HT-29 (cell line): ENCODE measurements around the gene SHISA9. TPM values are rescaled to one million over a fixed set of nuclear protein-coding genes. Genes with fewer than 3 reads are reported as not detected.

Experiments used
- DNase-seq: peaks from one replicate; pipeline ENCODE4 v3.0.0-alpha.2; 2015; ENCODE audit warnings: low spot score
- total RNA-seq: library from RNA; depleted of rRNA; stranded (reverse); fragments of >200 nt; shearing (Covaris generic); gene quantifications from 2 replicates; pipeline ENCODE4 v1.2.3, GENCODE V29; 2014

SHISA9 gene
- total RNA-seq, 1 experiment from 2014 or later = 0.08 TPM

DNA sequence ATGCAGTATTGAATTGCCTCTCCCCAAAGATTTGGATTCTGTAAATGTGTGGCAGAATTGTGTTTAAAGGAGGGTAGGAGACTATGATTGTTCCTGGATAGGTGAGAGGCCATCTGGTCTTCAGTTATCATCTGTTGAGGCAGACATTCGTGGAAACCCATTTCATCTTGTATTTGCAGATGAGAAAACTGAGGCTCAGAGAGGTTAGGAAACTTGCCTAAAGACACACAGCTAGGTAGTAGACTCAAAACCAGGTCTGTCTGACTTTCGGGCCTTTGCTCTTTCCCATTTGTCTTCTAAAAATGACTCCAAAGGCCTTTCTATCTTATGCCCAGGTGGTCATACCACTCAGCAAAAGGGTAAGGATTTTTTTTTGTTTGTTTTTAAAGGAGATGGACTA, 210.3 kb downstream of the SHISA9 start:
- DNase-seq = no peak

DNA sequence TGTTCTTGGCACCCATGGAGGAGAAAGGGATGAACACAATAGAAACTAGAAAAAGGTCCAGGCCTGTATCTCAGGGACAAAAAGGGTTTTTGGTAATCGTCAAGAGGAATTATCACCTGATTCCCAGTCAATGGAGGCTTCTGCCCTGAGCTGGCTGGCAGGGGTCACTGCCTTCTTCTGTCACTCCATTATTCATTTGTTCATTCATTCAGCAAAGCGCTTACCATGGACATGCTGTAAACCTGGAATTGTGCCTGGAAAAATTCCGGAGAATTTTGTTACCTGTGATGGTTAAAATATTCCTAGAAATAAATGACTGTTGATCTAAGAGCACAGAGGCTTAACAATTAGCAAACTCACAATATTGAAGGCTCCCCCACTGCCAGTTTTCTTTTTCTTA, 212.3 kb downstream of the SHISA9 start:
- no peak for DNase-seq

DNA sequence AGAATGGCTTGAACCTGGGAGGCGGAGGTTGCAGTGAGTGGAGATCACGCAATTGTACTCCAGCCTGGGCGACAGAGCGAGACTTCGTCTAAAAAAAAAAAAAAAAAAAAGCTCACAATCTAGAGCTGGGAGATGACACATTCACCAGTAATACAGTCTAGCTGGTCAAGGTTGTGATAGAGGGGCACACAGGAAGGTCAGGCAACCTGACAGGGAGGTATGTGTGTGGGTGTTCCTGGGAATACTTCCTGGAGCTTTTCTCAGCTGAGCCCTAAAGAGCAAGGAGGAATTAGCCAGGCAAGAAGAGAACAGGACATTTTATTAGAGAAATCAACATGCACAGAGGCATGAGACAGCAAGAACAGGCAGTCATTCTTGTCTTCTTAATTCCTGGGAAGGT, 216.7 kb downstream of the SHISA9 start:
- DNase-seq = no peak

DNA sequence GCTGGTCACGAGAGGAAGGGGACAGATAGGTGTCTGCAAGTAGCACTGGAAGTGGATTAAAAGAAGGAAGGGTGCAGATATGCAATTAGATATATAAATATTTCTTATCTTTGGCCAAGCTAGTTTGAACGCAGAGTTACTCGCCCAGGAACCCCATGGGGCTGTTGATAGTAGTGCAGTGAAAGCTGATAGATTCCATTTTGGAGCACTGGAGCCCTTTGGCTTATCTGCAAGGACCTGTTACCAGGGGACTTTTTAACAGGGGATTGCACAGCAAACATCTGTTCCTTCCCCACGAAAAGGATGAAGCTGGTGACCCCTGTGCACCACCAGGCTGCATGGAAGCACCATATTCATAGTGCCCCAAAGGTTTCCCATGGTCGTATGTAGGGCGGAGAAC, 218.7 kb downstream of the SHISA9 start:
- no peak for DNase-seq

DNA sequence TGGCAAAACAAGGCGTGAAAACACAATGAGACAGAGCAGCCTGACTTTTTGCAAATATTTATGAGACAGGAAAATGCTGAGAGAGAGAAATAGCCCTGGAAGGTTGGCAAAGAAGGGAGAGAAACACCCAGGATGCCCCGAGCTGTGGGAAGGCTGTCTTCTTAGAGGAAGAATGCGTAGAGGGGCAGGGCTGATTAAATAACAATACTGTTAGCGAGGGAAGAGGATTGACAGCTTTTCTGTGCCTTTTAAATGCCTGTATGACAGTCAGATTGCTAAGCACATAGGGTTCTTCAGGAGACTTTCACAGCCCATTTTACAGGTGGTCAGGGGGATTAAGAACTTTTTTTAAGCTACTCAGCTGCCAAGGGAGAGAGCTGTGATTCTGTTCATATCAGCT, 219.2 kb downstream of the SHISA9 start:
- DNase-seq = no peak

DNA sequence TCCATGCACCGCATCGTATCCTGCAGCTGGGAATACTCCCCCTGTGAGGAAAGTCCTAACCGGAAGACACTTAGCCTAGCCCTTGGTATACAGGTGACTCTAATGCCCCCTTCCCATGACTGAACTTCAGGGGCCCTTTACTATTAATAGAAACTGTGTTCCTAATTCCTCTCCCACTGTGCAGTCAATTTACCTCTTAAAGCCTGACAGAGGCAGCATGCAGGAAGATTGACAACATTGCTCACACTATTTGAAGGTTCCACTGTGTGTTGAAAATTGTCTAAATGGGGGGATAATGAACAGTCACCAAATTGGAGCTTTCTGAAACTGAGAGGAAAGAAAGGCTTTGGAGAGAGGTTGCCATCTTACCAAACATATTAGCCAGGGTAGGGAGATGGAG, 222.6 kb downstream of the SHISA9 start:
- no peak for DNase-seq

DNA sequence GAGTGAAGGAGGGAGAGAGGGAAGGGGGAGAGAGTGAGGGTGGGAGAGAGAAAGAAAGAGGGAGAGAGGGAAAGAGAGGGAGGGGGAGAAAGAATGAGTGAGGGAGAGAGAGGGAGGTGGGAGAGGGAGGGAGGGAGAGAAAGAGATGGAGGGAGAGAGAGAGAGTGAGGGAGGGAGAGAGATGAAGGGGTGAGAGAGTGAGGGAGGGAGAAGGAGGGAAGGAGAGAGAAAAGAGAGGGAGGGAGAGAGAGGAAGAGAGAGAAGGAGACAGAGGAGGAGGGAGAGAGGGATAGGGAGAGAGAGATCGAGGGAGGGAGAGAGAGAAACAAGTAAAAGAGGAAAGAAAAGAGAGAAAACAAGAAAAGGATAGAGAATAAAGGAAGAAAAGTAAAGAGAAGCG, 225.7 kb downstream of the SHISA9 start:
- no peak for DNase-seq

DNA sequence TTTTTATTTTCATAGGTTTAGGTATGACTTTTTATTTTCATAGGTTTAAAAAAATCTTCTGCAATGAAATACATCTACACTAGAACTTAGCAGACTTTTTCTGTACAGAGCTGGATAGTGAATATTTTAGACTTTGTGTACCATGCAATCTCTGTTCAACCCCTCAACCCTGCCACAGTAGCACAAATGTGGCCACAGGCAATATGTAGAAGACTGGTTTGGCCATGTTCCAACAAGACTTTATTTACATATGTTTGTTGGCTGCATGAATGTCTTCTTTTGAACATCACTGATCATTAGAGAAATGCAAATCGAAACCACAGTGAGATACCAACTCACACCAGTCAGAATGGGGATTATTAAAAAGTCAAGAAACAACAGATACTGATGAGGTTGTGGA, 229.2 kb downstream of the SHISA9 start:
- no peak for DNase-seq

DNA sequence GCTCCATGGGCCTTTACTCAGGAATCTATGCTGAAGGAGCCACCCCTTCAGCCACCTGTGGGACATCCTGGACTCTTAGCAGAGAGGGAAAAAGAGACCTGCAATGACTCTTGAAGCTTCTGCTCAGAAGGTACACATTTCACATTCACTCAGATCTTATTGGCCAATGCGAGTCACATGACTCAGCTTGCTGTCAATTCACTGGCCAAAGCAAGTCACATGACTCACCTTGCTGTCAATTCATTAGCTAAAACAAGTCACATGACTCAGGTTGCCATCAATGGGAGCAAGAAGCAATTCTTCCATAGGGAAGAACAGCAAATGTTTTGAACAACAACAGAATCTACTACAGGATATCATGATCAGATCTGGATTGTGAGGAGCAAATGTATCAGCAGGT, 233.4 kb downstream of the SHISA9 start:
- no peak for DNase-seq

DNA sequence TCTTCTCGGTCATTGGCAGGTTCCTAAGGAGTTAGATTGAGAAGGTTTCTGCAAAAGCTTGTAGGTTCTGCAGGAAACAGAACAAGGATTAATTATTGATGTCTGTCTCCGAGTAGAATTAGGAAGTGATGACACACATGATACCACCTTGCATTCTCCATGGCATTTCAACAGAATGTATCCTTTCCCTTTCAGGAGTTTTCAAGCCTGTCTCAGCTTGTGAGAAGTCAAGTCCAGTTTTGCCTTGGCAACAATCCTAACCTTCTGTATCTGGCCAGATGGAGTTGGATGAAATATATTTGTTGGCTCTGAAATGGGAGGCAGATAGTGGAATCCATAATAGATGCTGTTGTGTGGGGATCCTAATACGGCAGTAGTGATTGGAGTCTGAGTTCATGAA, 235.5 kb downstream of the SHISA9 start:
- no peak for DNase-seq

DNA sequence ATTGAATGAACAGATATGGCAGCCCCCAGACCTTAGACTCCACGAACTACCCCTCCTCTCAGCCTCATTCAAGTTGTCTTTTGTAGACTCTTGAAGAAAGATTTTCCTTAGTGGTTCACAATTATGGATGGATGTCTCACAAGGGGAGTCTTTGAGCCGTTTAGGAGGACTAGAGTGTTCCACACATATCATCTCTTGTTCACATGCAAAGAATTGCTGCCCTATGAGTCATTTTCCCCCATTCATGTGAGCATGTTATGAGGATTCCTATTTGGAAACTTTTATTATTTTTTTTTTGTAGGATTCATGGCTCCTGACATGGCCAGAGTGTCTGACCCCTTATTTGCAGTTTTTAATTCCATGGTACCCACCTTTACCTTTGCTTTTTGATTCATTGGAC, 237.1 kb downstream of the SHISA9 start:
- no peak for DNase-seq

DNA sequence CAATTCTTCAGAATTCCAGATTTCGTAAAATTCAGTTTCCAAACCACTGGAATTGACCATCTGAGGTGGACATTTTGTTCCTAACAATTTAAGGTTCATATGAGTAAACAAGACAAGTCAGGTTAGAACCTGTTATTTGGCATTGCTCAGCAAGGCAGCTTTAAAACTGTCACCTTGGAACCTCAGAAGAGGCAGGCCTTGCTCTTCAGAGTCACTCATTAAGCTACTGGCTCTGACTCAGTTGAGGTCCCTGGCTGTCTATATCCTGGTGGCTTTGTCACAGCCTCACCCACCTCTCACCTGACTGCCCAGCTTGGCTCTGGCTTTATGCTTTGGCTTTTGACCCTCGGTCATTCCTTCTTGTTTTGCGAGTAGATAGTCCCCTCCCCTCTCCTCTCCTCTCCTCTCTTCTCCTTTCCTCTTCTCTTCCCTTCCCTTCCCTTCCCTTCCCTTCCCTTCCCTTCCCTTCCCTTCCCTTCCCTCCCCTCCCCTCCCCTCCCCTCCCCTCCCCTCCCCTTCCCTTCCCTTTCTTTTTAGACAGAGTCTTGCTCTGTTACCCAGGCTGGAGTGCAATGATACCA, 238.4 kb downstream of the SHISA9 start:
- DNase-seq = no peak

DNA sequence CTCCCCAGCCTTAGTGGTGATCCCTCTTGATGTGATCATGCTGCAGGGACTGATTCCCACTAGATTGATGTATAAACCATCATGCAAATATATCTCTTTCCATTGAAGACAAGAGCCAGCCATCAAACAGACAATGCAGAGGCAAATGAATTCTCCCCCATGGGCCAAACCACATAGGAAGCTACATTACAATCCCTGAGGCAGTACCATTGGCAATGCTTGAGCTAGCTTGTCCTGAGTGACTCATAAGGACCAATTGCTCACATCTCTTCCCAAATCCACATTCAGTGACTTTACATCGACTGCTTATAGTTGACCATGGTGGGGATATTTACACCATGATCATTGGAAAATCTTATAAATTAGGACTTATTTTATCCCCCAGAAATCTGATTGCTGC, 242.2 kb downstream of the SHISA9 start:
- no peak for DNase-seq

DNA sequence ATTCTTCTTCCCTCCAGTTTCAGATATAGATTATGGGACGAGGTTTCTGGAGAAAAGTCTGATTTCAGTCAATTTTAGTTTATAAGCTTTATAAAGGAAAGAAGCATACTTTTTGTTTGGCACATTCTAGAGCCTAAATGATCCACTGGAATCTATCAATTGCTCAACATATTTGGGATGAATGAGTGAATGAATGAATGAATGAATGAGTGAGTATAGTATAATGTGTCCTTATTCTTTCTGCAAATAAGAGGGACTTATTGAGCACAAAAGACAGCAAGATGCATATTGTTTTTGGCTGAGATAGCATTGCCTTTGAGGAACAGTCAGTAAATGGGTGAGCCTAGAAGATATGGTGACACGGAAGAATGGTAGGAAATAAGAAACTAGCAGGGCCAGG, 245.4 kb downstream of the SHISA9 start:
- DNase-seq = no peak

DNA sequence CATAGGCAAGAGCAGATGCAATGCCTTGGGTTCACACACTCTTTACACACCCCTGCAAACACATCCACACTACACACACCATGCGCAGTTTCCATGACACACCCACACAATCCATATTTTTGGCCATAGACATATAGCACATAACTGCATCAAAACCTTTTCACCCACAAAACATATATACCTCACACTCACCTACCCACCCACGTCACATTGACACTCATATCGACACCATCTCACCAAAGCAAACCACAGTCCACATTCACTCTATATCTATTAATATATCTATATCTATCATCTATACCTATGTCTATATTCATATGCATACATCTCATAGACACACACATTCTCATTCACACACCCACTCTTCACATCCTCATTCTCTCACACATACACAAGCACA, 246.9 kb downstream of the SHISA9 start:
- no peak for DNase-seq

DNA sequence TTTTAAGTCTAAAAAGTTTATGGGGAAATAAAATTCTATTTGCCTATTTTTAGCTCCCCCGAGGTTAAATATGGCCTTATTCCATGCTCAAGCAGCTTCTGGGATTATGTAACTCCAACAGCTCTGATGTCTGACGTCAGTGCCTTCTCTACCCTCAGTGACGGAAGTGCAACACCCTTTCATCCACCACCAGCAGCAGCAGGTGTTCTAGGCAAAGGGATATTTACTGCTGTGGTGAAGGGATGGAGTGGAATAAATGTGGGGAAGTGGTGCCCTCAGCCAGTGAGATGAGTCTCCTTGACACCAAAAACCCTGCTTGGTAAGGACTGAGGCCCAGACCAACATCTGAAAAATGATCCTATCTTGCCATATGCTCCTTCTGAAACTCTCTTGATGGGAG, 247.4 kb downstream of the SHISA9 start:
- no peak for DNase-seq

DNA sequence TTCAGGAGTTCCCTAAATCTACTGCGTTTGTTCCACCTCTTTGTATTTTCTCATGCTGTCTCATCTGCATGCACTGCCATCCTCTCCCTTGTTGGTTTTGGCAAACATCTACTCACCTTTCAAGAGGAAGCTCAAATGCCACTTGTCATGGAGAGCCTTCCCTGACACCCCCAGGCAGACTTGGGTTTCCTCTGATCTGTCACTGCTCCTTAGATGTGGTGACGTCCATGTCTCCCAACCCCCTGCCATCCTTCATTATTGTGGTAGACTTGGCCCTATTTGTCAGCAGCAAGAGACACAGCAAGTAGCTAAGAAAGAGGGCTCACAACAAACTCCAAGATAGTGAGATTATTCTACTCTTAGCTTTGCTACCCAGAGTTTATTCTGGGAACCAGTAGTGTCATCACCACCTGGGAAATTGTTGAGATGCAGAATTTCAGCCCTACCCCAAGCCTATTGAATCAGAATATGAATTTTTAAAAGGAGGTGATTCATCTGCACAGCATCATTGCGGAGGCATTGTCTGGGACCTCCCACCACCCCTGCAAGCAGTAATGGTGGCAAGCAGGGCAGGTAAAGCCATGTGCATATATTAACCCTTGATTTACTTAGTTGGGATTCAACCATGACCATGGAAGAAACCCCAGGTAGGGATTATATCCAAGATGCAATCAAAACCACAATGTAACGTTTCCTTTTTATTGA, 248.9 kb downstream of the SHISA9 start:
- DNase-seq = no peak

DNA sequence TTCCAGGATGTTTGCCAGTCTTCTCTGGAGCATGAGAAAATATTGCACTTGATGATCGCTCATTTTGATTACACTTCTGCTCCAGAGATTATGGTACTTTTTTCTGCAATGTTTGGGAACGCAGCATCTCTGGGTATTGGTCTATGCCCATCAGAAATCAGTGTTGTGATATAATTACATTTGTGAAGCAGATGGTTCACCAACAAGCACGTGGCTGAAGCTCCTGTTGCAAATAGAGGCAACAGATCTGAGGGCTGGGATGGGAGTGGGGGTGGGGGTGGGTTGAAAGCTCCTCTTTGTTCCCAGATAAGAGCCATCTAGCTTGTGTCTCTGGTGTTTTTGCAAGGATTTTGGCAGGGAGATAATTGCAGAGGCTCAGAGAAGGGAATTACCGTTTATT, 252.3 kb downstream of the SHISA9 start:
- DNase-seq = no peak

DNA sequence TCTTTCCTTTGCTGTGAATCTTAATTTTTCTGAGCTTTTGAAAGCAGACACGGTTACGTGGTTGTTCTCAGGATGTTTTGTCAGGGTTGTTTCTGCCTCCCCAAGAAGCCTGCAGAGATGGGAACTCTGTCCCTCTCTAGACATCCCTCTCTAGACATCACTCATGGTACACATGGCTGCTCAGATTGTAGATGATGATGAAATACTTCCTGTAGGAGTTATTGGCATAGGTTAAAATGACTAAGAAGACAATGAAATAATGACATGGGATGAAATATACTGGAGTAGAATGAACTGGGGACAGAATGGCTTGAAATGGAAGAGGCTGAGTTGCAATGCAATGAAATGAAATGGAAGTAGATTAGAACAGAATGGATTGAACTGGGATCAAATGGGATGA, 253.4 kb downstream of the SHISA9 start:
- DNase-seq = no peak

DNA sequence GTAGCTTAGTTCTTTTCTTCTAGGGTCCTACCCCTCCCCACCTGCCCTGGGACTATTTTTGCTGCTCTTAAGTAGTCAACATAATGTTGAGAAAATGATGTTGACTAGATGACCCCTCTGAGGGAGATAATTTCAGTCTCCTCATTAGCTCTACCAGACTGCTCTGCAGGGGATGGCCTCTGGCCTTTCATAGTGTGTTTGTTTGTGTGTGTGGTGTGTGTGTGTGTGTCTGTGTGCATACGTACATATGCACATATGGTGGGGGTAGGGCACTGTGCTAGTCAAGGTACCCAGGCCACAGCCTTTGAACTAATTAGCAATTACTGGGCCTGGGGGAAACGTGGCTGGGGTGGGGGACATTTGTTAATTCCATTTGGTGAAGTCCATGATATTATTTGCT, 254.0 kb downstream of the SHISA9 start:
- DNase-seq = no peak

DNA sequence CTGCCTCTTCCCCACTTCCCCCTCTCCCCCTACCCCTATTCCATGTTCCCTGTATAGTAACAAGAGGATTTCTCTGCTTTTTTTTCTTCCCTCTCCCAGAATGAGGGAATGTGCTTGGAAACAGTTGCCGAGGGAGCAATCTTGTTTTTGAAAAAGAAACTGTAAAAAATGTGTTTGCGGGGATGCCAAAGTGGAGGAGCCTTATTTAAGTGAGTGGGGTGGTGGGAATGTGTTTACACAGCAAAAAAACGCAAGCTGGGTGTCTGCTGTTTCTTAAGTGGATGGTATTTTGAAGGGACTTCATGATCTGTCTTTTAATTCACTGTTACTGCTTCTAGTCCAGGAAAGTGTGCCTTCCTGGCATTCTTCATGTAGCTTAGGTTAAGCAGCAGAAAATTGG, 254.4 kb downstream of the SHISA9 start:
- no peak for DNase-seq

DNA sequence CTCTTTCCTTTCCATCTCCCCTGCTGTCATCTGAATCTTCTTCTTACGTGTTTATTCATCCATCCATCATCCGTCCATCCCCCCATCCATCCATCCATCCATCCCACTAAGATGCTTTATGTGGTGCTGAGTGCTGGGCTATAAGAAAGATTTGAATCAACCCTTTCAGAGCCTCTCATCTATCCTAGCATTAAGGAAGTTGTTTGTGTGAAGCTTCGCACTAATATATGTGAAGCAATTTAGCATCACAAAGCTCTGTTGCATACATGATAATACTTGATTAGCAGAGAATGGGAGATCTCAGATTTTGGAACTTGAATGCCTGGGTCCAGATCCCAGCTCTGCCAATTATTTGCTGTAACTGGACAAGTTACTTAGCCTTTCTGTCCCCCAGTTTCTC, 255.7 kb downstream of the SHISA9 start:
- no peak for DNase-seq

DNA sequence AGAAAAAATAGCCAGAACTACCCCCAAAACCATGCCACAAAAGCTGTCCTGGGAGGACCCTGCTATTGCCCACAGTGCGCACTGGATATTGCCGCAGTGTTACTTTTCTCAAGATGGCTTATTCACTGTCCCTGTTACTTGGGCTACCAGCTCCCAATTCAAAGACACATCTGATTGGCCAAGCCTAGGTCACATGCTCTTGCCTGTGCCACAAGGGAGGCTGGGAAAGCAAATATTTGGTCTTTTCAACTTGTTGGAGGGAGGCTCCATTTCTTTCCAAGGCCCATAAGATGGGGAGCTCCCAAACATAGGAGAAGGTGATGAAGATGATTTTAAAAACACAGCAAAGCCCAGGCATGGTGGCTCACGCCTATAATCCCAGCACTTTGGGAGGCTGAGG, 257.0 kb downstream of the SHISA9 start:
- no peak for DNase-seq

DNA sequence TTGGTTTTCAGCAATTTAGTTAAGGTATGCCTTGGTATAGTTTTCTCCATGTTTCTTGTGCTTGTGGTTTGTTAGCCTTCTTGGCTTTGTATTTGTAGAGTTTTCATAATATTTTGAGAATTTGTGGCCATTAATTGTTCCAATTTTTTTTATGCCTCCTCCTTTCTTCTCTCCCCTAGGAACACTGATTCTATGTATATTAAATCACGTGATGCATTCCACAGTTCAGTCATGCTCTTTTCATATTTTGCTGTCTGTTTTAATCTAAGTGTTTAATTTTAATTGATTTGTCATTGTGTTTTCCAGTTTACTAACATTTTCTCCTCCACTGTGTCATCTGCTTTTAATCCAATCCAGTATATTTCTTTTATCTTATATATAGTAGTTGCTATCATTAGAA, 263.6 kb downstream of the SHISA9 start:
- no peak for DNase-seq
